ENCODE results near the gene ADAM22.

ADAM22 gene

DNA sequence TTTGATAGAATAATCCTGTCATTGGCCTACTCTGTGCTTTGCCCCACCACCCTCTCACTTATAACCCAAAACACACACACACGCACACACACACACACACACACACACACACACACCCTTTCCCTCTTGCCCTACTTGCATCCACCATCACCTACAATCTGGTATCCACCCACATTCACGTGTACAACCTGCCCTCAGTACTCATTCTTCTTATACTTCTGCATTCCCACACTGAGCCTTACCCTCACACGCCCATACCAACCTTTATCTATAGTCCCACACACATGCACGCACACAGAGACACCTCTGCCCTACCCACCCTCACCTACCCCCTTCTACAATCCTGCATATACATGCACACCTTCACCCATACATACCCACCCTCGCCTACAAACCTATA is 296.6 kb downstream of the ADAM22 start:
- Histone ChIP-seq H4K91ac (ENCODE audit: low read depth, low read length) (no peak overlapping the region), H3K79me1 (ENCODE audit: low read length) (no peaks in the 10 kb centered on the region), H4K12ac (ENCODE audit: low read depth, low read length) (no peak overlapping the region), H3K9me3 (ENCODE audit: insufficient read depth, low read depth, low read length) (no peaks in the 10 kb centered on the region), H3K4me1 (ENCODE audit: control insufficient read depth in 1 of 2, insufficient read depth in 2 of 2, low read length in 2 of 2) (peaks cover 0 to 2% of the 10 kb centered on the region in 2 experiments), H3K79me2 (ENCODE audit: control insufficient read depth, insufficient read depth, low read length, poor library complexity) (no peaks in the 10 kb centered on the region), H3K27ac (ENCODE audit: low read depth, low read length) (no peak overlapping the region), H3K9ac (ENCODE audit: low read length) (no peak overlapping the region), H3K36me3 (ENCODE audit: control insufficient read depth in 1 of 2, insufficient read depth in 2 of 2, low read length in 2 of 2) (no peaks in the 10 kb centered on the region), H3K14ac (ENCODE audit: low read length) (no peak overlapping the region), H3K4me3 (ENCODE audit: low read depth, low read length) (no peak overlapping the region), H3K27me3 (ENCODE audit: insufficient read depth, low read length) (no peaks in the 10 kb centered on the region), H3K4ac (ENCODE audit: low read depth, low read length) (no peak overlapping the region), H3K4me2 (ENCODE audit: low read length) (no peak overlapping the region), H2BK5ac (ENCODE audit: low read depth, low read length, poor library complexity) (no peak overlapping the region), H3K23ac (ENCODE audit: low read length) (no peak overlapping the region), H2AFZ (ENCODE audit: insufficient read depth, low read length, poor library complexity) (no peak overlapping the region), H2BK12ac (ENCODE audit: low read length) (no peak overlapping the region), H2BK120ac (ENCODE audit: insufficient read depth, low read length, poor library complexity) (no peak overlapping the region), H4K8ac (ENCODE audit: low read depth, low read length) (no peak overlapping the region), H3K18ac (ENCODE audit: low read length) (no peak overlapping the region), H2AK5ac (ENCODE audit: low read length) (no peak overlapping the region)
- DNase-seq = peak; percentile 37 to 69
- 100% methylated on average over 3 of the region's 5 CpGs for WGBS (ENCODE audit: extremely low coverage, insufficient coverage, insufficient read length)

DNA sequence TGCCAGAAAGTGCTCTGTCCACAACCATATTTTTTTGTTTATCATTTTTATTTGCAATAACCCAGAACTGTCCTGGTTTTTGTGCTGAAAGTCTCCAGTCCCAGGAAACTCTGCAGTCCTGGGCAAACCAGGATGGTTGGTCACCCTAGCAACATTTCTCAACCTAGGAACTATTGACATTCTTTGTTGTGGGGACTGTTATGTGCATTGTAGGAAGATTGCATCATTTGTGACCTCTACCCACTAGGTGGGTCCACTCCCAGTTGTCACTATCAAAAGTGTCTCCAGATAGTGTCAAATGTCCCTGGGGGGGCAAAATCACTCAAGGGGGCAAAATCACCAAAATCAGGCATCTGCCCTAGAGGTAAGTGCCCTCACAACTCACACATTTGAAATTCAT is 299.8 kb downstream of the ADAM22 start:
- H2AK5ac ChIP-seq (ENCODE audit: low read length) = no peak overlapping the region
- no peak overlapping the region for H2BK5ac ChIP-seq (ENCODE audit: low read depth, low read length, poor library complexity)
- no peaks in the 10 kb centered on the region for H3K9me3 ChIP-seq (ENCODE audit: insufficient read depth, low read depth, low read length)
- H3K18ac ChIP-seq (ENCODE audit: low read length) = no peak overlapping the region
- no peak overlapping the region for H4K12ac ChIP-seq (ENCODE audit: low read depth, low read length)
- H3K27ac ChIP-seq (ENCODE audit: low read depth, low read length) = no peak overlapping the region
- H3K27me3 ChIP-seq (ENCODE audit: insufficient read depth, low read length) = no peaks in the 10 kb centered on the region
- DNase-seq = peak; percentile 37 to 75
- no peak overlapping the region for H3K4ac ChIP-seq (ENCODE audit: low read depth, low read length)
- H3K9ac ChIP-seq (ENCODE audit: low read length) = no peak overlapping the region
- no peaks in the 10 kb centered on the region for H3K79me2 ChIP-seq (ENCODE audit: control insufficient read depth, insufficient read depth, low read length, poor library complexity)
- H3K4me1 ChIP-seq (ENCODE audit: control insufficient read depth in 1 of 2, insufficient read depth in 2 of 2, low read length in 2 of 2) = peaks cover 0 to 2% of the 10 kb centered on the region in 2 experiments
- H3K4me3 ChIP-seq (ENCODE audit: low read depth, low read length) = no peak overlapping the region
- no peak overlapping the region for H3K14ac ChIP-seq (ENCODE audit: low read length)
- no peak overlapping the region for H3K23ac ChIP-seq (ENCODE audit: low read length)
- no peak overlapping the region for H3K4me2 ChIP-seq (ENCODE audit: low read length)
- H4K91ac ChIP-seq (ENCODE audit: low read depth, low read length) = no peak overlapping the region
- H2BK120ac ChIP-seq (ENCODE audit: insufficient read depth, low read length, poor library complexity) = no peak overlapping the region
- H4K8ac ChIP-seq (ENCODE audit: low read depth, low read length) = no peak overlapping the region
- H2BK12ac ChIP-seq (ENCODE audit: low read length) = no peak overlapping the region
- no peaks in the 10 kb centered on the region for H3K79me1 ChIP-seq (ENCODE audit: low read length)
- no peak overlapping the region for H2AFZ ChIP-seq (ENCODE audit: insufficient read depth, low read length, poor library complexity)
- no peaks in the 10 kb centered on the region for H3K36me3 ChIP-seq (ENCODE audit: control insufficient read depth in 1 of 2, insufficient read depth in 2 of 2, low read length in 2 of 2)

DNA sequence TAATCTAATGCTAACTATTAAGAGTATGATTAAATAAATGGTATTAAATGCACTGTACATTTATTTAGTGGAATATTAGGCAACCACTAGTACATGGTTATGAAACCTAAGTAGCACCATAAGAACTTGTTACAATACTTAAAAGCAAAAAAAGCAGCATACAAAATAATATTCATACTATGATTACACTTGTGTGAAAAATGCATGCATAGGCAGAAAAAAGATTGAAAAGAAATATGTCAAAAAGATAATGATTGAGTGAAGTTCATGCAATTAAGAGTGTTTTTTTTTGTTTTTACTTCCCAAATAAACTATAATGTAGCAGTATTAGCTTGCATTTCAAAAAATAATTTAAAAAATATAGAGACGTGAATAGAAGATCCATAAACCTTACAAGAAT is 305.8 kb downstream of the ADAM22 start:
- no peaks in the 10 kb centered on the region for H3K79me1 ChIP-seq (ENCODE audit: low read length)
- no peak overlapping the region for H3K18ac ChIP-seq (ENCODE audit: low read length)
- no peak overlapping the region for H3K14ac ChIP-seq (ENCODE audit: low read length)
- no peak overlapping the region for H3K4me2 ChIP-seq (ENCODE audit: low read length)
- H2AK5ac ChIP-seq (ENCODE audit: low read length) = no peak overlapping the region
- no peaks in the 10 kb centered on the region for H3K4me1 ChIP-seq (ENCODE audit: control insufficient read depth in 1 of 2, insufficient read depth in 2 of 2, low read length in 2 of 2)
- H3K9me3 ChIP-seq (ENCODE audit: insufficient read depth, low read depth, low read length) = no peaks in the 10 kb centered on the region
- no peak overlapping the region for H2BK120ac ChIP-seq (ENCODE audit: insufficient read depth, low read length, poor library complexity)
- no CpG with 5 or more reads among the region's 1 CpG for WGBS (ENCODE audit: extremely low coverage, insufficient coverage, insufficient read length)
- no peaks in the 10 kb centered on the region for H3K36me3 ChIP-seq (ENCODE audit: control insufficient read depth in 1 of 2, insufficient read depth in 2 of 2, low read length in 2 of 2)
- no peaks in the 10 kb centered on the region for H3K27me3 ChIP-seq (ENCODE audit: insufficient read depth, low read length)
- DNase-seq = no peak
- H3K4ac ChIP-seq (ENCODE audit: low read depth, low read length) = no peak overlapping the region
- H3K23ac ChIP-seq (ENCODE audit: low read length) = no peak overlapping the region
- no peak overlapping the region for H3K4me3 ChIP-seq (ENCODE audit: low read depth, low read length)
- no peaks in the 10 kb centered on the region for H3K79me2 ChIP-seq (ENCODE audit: control insufficient read depth, insufficient read depth, low read length, poor library complexity)
- no peak overlapping the region for H3K27ac ChIP-seq (ENCODE audit: low read depth, low read length)
- H2BK12ac ChIP-seq (ENCODE audit: low read length) = no peak overlapping the region
- no peak overlapping the region for H4K91ac ChIP-seq (ENCODE audit: low read depth, low read length)
- no peak overlapping the region for H4K8ac ChIP-seq (ENCODE audit: low read depth, low read length)
- no peak overlapping the region for H2AFZ ChIP-seq (ENCODE audit: insufficient read depth, low read length, poor library complexity)
- H3K9ac ChIP-seq (ENCODE audit: low read length) = no peak overlapping the region
- H2BK5ac ChIP-seq (ENCODE audit: low read depth, low read length, poor library complexity) = no peak overlapping the region
- H4K12ac ChIP-seq (ENCODE audit: low read depth, low read length) = no peak overlapping the region

DNA sequence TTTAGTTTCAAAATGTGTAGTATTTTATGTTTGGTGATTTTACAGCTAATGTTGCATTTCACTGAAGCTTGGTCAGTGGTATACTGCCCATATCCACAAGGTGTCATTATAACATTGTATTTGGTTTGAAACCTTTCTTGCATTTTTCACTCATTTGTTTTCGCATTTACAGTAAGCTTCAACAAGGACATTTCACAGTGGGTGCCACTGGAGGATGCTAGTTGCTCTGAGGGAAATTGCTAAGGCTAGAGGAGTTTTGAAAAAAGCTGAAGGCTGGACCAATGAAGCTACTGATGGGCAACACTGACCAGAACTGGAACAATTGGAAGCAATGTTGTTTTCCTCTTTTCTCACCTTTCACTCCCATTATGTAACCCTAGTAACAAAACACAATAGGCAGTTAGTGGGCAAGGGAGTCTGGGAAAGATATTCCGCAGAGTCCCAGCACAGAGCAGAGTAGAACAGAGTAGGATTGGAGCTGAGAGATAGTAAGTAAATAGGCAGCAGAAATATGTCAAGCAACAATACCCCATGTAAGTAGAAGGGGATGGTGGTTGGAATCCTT is 309.4 kb downstream of the ADAM22 start:
- no peak overlapping the region for H4K12ac ChIP-seq (ENCODE audit: low read depth, low read length)
- no peaks in the 10 kb centered on the region for H3K79me2 ChIP-seq (ENCODE audit: control insufficient read depth, insufficient read depth, low read length, poor library complexity)
- H3K79me1 ChIP-seq (ENCODE audit: low read length) = no peaks in the 10 kb centered on the region
- no peaks in the 10 kb centered on the region for H3K27me3 ChIP-seq (ENCODE audit: insufficient read depth, low read length)
- no peak overlapping the region for H3K4me3 ChIP-seq (ENCODE audit: low read depth, low read length)
- no peak overlapping the region for H3K23ac ChIP-seq (ENCODE audit: low read length)
- H3K4ac ChIP-seq (ENCODE audit: low read depth, low read length) = no peak overlapping the region
- H2BK120ac ChIP-seq (ENCODE audit: insufficient read depth, low read length, poor library complexity) = no peak overlapping the region
- no peak overlapping the region for H3K27ac ChIP-seq (ENCODE audit: low read depth, low read length)
- H3K4me2 ChIP-seq (ENCODE audit: low read length) = no peak overlapping the region
- no peak overlapping the region for H3K9ac ChIP-seq (ENCODE audit: low read length)
- no peak overlapping the region for H2AFZ ChIP-seq (ENCODE audit: insufficient read depth, low read length, poor library complexity)
- H2AK5ac ChIP-seq (ENCODE audit: low read length) = no peak overlapping the region
- H3K36me3 ChIP-seq (ENCODE audit: control insufficient read depth in 1 of 2, insufficient read depth in 2 of 2, low read length in 2 of 2) = no peaks in the 10 kb centered on the region
- no peak overlapping the region for H2BK5ac ChIP-seq (ENCODE audit: low read depth, low read length, poor library complexity)
- no peak overlapping the region for H3K14ac ChIP-seq (ENCODE audit: low read length)
- H2BK12ac ChIP-seq (ENCODE audit: low read length) = no peak overlapping the region
- H3K18ac ChIP-seq (ENCODE audit: low read length) = no peak overlapping the region
- no peaks in the 10 kb centered on the region for H3K9me3 ChIP-seq (ENCODE audit: insufficient read depth, low read depth, low read length)
- no CpG with 5 or more reads among the region's 2 CpGs for WGBS (ENCODE audit: extremely low coverage, insufficient coverage, insufficient read length)
- H4K8ac ChIP-seq (ENCODE audit: low read depth, low read length) = no peak overlapping the region
- H4K91ac ChIP-seq (ENCODE audit: low read depth, low read length) = no peak overlapping the region
- H3K4me1 ChIP-seq (ENCODE audit: control insufficient read depth in 1 of 2, insufficient read depth in 2 of 2, low read length in 2 of 2) = no peaks in the 10 kb centered on the region
- peak; percentile 76 to 89 for DNase-seq
